Measurements from ENCODE around the gene ENGASE.

DNA sequence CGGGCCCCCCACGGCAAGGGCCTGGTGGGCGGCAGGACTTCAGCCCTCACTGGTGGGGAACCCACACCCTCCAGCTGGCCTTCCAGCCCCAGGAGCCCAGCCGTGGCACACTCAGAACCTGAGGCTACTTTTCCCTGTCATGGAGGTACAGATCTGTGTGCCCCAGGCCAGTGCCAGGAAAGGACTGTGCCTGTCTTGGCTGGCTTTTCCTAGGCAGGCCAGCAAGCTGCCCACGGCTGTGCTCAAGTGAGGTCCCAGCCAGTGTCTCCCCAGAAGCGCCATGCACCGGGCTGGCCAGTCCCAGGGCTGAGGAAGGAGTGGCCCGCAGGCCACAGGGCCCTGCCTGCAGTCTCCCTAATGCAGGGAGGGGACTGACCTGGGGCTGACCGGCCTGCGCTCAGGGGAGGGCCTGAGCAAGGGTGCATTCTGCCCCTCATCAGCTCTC is 16.6 kb downstream of the ENGASE start:
- TF ChIP-seq CEBPB (IDR thresholded peaks at IDR 0.05), result no peak
- TF ChIP-seq EP300 (IDR thresholded peaks at IDR 0.05; ENCODE audit: borderline replicate concordance), result no peak
- no peak for TF ChIP-seq RAD21 (IDR thresholded peaks at IDR 0.05; ENCODE audit: low read depth)
- TF ChIP-seq, protein P1, sequence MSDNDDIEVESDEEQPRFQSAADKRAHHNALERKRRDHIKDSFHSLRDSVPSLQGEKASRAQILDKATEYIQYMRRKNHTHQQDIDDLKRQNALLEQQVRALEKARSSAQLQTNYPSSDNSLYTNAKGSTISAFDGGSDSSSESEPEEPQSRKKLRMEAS (IDR thresholded peaks at IDR 0.05), result no peak
- no peak for TF ChIP-seq EGR1 (IDR thresholded peaks at IDR 0.05)
- TF ChIP-seq TEAD4 (IDR thresholded peaks at IDR 0.05), result no peak
- TF ChIP-seq, protein P2, sequence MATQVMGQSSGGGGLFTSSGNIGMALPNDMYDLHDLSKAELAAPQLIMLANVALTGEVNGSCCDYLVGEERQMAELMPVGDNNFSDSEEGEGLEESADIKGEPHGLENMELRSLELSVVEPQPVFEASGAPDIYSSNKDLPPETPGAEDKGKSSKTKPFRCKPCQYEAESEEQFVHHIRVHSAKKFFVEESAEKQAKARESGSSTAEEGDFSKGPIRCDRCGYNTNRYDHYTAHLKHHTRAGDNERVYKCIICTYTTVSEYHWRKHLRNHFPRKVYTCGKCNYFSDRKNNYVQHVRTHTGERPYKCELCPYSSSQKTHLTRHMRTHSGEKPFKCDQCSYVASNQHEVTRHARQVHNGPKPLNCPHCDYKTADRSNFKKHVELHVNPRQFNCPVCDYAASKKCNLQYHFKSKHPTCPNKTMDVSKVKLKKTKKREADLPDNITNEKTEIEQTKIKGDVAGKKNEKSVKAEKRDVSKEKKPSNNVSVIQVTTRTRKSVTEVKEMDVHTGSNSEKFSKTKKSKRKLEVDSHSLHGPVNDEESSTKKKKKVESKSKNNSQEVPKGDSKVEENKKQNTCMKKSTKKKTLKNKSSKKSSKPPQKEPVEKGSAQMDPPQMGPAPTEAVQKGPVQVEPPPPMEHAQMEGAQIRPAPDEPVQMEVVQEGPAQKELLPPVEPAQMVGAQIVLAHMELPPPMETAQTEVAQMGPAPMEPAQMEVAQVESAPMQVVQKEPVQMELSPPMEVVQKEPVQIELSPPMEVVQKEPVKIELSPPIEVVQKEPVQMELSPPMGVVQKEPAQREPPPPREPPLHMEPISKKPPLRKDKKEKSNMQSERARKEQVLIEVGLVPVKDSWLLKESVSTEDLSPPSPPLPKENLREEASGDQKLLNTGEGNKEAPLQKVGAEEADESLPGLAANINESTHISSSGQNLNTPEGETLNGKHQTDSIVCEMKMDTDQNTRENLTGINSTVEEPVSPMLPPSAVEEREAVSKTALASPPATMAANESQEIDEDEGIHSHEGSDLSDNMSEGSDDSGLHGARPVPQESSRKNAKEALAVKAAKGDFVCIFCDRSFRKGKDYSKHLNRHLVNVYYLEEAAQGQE (IDR thresholded peaks at IDR 0.05; ENCODE audit: low read depth), result no peak
